GM18861 (cell line): ENCODE results near the gene KIF18A.

Experiments used
- ATAC-seq: cut with Tn5 transposase; IDR thresholded peaks from one replicate; pipeline ENCODE4 v1.9.1; 2021; ENCODE audit not compliant: unreplicated experiment

The KIF18A gene

DNA sequence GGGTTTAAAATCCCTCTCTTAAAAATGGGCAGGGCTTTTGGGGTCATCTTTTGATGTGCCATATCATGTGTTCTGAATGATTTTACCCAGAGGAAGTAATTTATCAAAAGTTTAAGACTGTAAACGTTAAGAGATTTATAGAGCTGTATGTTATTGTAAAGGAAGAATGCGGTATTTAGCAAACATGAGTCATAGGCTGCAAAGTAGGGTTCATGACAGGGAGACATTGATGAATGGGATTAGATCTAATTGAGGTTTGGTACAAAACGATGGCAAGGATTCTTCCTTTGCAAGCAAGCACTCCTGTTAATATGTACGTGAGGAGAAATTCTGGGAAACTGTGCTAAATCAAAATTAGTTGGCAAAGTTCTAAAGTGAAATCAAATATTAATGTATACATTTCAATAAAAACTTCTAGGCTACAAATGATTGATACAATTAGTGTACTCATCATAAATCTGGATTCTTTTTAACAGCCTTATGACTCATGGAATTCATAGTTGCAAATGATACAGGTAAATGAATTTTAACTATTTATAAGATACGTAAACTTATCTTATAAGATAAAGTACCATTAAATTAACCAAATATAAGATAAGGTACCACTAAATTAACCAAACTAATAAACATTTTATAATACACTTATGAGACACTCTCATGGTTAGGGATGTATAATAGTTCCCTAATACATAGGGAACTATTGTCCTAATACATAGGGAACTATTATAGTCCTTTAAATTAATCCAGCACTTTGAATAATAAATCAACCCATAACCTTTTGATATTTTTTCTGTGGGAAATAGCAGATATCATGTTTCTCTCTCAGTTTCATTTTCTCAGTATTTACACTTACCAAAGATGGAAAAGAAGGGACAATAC lies 58.4 kb downstream of the KIF18A start:
- ATAC-seq, result no peak

GRCh38 chr11:28048812-28049211 lies 59.1 kb downstream of the KIF18A start:
- ATAC-seq, result no peak

DNA sequence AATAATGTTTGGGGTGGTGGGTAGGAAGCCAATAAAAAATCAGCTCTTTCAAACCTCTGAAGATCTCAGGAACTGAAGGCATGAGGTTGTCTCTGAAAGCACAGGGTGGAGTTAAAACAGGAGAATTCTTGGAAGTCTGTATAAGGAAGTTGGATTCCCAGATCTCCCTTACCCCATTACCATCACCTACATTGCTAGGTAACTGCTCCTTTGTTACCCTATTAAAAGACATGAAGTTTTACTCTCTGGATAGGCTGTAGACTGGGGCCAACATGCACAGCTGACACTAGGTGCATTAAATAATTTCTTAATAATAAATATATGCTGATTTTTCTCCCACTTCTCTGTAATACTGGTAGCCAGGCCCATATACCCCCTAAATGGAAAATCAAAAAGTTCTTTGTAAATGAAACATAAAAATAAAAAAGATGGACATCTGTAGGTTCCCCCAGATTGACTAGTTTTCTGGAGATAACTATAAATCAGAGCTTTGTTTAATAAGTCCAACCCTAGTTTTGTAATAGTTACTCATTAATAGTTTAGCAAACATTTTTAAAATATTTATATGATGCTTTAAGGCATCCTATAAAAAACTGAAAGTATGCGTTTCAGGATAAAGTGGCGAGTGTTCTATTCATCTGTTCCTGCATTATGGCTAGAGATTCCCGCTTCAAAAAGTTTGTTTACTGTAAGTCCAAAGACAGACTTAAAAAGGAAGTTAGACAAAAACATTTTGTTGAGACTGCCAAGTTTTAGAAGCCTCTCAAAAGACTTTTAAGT lies 63.8 kb downstream of the KIF18A start:
- ATAC-seq, result no peak

- ATAC-seq, result no peak
Measured at GRCh38 chr11:28040384-28040783, 67.6 kb downstream of the KIF18A start.

GRCh38 chr11:28038775-28039174 lies 69.2 kb downstream of the KIF18A start:
- ATAC-seq, result no peak

- ATAC-seq, result peak; percentile 86
Measured at GRCh38 chr11:28026634-28027290, 81.2 kb downstream of the KIF18A start.

- ATAC-seq, result no peak
Measured at GRCh38 chr11:28017816-28018215, 90.1 kb downstream of the KIF18A start.

GRCh38 chr11:28011813-28012212 lies 96.1 kb downstream of the KIF18A start:
- ATAC-seq, result no peak

GRCh38 chr11:28009996-28010395 lies 98.0 kb downstream of the KIF18A start:
- no peak for ATAC-seq

DNA sequence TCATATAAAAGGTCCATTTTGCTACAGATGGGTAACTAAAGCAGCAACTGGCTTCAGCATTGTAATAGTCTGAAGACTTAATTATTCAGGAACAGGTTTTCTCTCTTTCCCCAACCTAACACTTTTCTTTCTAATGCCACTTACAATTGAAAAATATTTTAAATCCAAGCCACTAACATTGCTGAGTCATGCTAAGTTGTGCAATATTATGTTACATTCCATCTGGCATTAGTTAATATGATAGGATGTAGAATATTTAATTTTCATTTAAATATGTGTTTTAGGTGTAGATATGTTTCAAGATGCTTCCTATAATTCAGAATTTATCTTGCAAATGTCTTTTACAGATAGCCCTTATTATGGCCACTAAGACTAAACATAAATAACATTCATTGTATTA lies 98.6 kb downstream of the KIF18A start:
- ATAC-seq, result no peak

- no peak for ATAC-seq
Measured at GRCh38 chr11:28003615-28004014, 104.3 kb downstream of the KIF18A start.

- no peak for ATAC-seq
Measured at GRCh38 chr11:27998552-27998951, 109.4 kb downstream of the KIF18A start.

DNA sequence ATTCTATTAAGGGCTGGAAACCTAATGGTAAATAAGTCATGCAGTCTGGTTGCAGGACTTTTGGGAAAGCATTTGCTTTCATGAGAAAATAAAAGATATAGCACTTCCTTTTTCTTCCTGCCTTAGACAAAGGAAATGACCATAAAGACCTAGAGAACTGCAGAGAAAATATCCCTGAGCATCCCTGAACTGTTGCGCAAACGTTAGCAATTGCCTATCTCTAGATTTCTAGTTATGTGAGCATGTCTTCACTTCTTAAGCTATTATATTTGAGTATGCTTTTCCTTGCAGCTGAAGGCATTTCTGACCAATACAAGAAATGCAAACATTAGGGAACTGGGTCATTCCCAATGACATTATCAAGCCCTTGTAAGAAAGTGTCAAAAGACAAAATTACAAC lies 110.6 kb downstream of the KIF18A start:
- ATAC-seq, result no peak

DNA sequence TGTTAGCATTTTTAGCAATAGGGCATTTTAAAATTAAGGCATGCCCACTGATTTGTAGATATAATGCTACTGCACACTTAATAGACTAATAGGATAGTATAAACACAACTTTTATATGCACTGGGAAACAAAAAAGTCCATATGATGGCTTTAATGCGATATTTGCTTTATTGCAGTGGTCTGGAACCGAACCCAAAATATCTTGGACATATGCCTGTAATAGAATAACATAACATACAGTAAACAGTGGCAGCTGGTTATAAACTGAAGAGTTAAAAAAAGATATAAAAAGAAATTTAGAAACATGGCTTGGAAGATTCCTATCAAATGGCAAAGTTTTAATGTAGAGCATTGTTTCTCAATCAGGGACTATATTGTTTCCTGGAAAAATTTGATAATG lies 111.9 kb downstream of the KIF18A start:
- no peak for ATAC-seq

- ATAC-seq, result no peak
Measured at GRCh38 chr11:27995083-27995482, 112.9 kb downstream of the KIF18A start.

DNA sequence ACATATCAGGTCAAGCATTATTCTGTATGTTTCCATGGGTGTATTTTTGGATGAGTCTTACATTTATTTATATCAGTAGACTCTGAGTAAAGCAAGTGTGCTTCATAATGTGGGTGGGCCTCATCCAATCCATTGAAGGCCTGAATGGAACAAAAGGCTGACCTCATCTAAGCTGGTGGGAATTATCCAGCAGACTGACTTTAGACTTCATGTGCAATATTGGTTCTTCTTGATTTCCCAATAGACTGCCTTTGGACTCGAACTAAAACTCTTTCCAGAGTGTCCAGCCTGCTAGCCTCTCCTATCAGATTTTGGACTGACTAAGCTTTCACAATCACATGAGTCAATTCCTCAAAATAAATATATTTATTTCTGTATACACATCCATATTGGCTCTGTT lies 116.2 kb downstream of the KIF18A start:
- ATAC-seq, result no peak

GRCh38 chr11:27977527-27977926 lies 130.4 kb downstream of the KIF18A start:
- no peak for ATAC-seq

- no peak for ATAC-seq
Measured at GRCh38 chr11:27977031-27977430, 130.9 kb downstream of the KIF18A start.

DNA sequence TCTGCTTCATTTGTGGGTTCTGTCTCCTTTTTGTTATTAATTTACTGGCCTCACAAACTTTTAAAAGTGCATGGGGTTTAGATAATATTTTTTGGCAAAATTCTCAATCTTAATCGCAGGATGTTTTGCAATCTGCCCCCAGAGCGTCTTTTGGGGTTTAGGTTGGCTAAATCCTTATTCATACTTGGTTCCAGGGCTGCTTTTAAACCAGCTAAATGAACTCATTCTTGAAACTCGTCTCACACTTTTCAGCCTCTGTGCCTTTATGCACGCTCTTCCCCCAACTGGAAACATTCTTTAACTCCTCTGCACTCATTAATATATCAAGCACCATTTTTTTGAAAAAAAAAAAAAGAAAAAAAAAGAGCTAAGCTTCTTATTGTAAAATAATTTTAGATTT lies 131.7 kb downstream of the KIF18A start:
- ATAC-seq, result no peak

GRCh38 chr11:27973851-27974536 lies 134.0 kb downstream of the KIF18A start:
- ATAC-seq, result no peak

- no peak for ATAC-seq
Measured at GRCh38 chr11:27972522-27973170, 135.3 kb downstream of the KIF18A start.
